Upper lobe of left lung (tissue), 4 donors: ENCODE data around the gene MTF2.

Experiments
- CTCF ChIP-seq, 6 experiments: fragments of 450-650 bp in 4 of 6; fragments of 200-600 bp in 2 of 6; sonication (generic) in 2 of 6; IDR thresholded peaks; one replicate each; pipeline ENCODE4 v1.5.1; 2016 to 2019; ENCODE audit warnings: antibody characterized with exemption in 6 of 6
- POLR2A ChIP-seq, 4 donors: fragments of 450-650 bp; IDR thresholded peaks; one replicate each; pipeline ENCODE4 v1.5.1; 2016 to 2017; ENCODE audit warnings: antibody characterized with exemption in 4 of 4, mild to moderate bottlenecking in 2 of 4

GRCh38 chr1:93150729-93151128 is 71.6 kb downstream of the MTF2 start:
- TF ChIP-seq CTCF (IDR thresholded peaks at IDR 0.05) (no peak), POLR2A (IDR thresholded peaks at IDR 0.05) (no peak)
